HG03064 (cell line): ENCODE measurements around the gene TINAG.
A peak's percentile ranks its signal among the peaks of the same experiment; 100 is the strongest.
"Not testable (repeated sequence)": the region's sequence is repeated elsewhere in the genome, so short reads cannot be mapped to it uniquely, and the experiment has no call there.

Experiments used
- ATAC-seq: cut with Tn5 transposase; IDR thresholded peaks from one replicate; pipeline ENCODE4 v1.9.1; 2021; ENCODE audit warnings: low read depth; ENCODE audit not compliant: unreplicated experiment

TINAG gene

DNA sequence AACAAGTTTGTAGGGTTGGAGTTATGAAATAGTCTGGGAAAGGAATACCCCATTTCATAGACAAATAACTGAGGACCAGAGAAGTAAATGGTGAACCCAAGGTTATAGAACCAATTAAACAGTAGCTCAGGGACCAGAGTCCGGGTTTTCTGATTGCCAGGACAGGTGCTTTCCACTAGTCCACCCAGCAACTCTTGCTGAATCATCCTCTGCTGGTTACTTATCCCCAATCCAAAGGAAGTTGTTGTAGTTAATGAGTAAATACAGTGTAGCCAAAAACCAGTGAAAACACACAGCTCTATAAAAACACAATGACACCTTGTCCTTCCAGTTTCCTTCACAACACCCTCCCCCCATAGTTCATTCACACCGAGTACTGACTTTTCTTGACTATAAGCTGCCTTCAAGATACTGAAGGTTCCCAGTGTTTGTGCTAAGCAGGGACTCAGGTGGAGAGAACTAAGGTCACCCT is 766 bp upstream of the TINAG start:
- ATAC-seq = peak; percentile 66

DNA sequence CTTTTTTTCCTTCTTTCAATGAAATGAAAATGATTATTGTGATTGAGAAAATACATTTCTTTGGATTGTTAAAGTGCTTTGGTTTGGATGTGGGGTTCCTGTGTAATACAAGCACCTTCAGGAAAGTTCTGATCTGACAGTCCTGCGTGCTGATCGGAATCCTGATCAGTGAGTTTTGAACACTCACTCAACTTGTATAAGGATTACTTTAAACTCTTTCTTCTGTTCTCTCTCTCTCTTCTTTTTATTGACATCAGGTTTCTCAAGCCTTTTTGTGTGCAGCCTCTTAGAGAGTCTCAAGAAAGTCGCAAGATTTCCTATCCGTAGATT is 710 bp downstream of the TINAG start:
- no peak for ATAC-seq

DNA sequence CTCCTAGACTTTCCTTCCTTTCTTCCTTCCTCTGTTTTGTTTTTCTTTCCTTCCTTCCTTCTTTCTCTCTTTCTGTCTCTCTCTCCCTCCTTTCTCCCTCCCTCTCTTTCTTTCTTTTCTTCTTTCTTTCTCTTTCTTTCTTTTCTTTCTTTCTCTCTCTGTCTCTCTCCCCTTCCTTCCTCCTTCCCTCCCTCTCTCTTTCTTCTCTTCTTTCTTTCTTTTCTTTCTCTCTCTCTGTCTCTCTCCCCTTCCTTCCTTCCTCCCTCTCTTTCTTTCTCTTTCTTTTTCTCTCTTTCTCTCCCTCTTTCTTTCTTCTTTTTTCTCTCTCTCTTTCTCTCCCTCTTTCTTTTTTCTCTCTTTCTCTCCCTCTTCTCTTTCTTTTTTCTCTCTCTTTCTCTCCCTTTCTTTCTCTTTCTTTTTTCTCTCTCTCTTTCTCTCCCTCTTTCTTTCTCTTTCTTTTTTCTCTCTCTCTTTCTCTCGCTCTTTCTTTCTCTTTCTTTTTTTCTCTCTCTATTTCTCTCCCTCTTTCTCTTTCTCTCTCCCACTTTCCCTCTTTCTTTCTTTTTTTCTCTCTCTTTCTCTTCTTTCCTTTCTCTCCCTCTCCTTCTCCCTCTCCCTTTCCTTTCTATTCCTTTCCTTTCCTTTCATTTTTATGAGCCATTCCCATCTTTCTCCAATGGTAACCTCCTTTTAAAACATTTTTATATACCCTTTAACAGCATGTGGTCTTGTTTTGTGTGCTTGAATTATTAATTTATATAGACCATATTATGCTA is 2.3 kb downstream of the TINAG start:
- no peak for ATAC-seq

DNA sequence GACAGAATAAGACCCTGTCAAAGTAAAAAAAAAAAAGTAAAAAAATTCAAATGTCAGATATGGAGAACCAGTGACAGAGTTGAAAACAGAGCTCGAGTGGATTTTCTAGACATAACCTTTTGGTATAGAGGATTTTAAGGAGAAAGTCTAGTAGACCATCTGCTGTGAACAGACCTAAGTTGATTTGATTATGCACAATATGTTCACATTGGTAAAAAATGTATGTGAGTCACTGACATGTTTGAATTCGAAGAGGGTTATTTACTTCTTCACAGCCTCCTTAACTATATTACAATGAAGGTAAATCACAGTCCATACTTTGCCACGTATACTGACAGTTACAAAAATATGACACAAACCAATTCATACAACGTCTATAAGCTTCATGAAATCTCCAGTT is 7.4 kb downstream of the TINAG start:
- no peak for ATAC-seq

DNA sequence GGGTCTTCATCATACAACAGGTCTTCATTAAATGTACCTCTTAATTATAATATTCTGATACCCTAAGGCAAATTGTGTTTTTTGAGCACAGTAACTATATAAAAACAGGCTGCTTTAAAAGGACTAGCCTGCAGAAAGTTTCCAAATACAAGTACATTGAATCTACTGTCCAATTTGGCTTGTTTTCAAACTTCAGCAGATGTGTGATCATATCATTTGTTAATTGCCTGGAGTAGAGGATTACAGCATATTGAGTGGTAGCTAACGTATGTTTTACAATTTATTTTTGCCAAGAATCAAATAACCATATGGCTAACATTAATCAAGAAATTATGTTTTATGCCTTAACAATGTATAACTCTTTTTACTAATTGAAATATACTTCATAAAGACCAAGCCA is 12.6 kb downstream of the TINAG start:
- ATAC-seq = no peak

DNA sequence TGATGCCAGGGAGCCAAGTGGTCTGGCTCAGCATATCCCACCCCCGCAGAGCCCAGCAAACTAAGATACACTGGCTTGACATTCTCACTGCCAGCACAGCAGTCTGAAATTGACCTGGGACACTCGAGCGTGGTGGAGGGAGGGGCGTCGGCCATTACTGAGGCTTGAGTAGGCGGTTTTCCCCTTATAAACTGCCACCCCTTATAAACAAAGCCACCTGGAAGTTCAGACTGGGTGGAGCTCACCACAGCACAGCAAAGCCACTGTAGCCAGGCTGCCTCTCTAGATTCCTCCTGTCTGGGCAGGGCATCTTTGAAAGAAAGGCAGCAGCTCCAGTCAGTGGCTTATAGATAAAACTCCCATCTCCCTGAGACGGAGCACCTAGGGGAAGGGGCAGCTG is 19.4 kb downstream of the TINAG start:
- no peak for ATAC-seq

DNA sequence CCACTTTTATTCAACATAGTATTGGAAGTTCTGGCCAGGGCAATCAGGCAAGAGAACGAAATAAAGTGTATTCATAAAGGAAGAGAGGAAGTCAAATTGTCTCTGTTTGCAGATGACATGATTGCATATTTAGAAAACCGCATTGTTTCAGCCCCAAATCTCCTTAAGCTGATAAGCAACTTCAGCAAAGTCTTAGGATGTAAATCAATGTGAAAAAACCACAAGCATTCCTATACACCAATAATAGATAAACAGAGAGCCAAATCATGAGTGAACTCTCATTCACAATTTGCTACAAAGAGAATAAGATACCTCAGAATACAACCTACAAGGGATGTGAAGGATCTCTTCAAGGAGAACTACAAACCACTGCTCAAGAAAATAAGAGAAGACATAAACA is 23.3 kb downstream of the TINAG start:
- ATAC-seq = not testable (repeated sequence)

DNA sequence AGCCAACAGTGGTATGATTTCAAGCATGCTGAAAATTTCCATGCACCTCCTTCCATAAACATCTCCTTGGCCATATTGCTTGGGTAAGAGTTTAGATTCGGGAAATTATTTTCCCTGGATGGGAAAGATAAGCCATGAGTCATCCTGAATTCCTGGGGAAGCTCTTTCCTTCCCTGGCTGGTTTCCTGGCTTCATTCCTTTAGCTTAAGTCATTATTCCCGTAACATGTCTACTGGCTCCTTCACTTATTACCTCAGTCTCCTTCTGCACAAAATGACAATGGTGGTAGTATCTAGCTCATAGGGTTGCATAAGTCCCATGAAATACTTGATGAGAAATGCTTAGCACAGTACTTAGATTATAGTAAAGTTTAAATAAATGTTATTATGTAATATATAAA is 27.6 kb downstream of the TINAG start:
- no peak for ATAC-seq

DNA sequence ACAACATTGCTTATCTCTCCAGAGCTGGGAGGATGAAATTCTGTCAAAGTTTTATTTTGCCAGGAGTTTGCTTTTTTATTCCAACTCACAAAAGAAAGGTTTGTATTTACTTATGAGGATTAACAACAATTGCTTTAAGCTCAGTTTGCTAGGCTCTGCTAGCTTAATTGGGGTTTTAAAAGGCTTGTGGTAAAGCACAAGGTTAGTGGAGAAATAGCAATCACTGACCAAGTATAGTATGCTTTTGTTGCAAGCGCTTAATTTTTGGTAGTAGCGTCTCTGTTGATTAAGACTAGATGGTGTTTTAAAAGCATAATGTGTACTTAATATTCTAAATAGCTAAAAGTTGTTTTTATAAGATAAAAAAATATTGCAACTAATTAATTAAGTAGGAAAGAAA is 45.7 kb downstream of the TINAG start:
- no peak for ATAC-seq

DNA sequence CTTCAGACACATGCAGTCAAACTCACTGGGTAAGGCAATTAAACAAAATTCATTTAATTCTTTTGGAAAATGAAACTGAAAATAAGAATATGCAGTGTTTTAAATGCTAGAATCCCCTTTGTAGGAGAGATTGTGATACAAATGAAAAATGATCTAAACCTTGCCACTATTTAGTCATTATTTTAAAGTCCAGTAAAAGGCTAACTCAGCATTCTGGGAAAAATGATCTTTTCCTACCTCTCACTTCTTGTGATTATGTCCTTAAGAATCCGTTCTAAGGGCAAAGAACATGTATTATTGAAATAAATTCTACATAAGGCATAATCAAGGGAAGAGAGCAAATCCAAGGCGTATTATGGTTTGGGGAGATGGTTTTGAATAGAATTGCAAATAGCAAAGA is 46.4 kb downstream of the TINAG start:
- ATAC-seq = no peak

DNA sequence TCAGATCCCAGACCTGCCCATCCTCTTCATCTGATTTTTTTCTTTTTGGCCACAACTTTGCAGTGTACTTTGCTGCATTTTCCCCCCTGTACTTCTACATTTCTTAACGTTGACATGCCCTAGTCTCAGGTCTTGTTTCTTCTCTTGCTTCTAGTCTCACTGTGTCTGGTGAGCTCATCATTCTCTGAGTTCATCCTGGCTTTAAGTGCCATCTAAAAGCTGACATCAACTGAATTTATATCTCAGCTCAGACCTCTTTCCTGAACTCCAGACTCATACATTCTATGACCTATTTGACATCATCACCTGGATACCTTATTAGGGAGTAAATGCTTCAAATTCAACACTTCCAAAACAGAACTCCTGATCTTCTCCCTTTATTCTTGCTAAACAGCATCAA is 48.9 kb downstream of the TINAG start:
- no peak for ATAC-seq

DNA sequence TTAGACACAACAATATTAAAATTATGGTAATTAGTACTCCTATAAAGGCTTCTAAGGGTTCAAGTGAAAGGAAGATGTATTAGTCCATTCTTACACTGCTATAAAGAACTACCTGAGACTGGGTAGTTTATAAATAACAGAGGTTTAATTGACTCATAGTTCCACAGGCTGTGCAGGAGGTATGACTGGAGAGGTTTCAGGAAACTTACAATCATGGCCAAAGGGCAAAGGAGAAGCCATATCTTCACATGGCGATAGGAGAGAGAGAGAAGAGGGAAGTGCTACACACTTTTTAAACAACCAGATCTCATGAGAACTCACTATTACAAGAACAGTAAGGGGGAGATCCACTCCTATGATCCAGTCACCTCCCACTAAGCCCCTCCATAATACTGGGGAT is 52.9 kb downstream of the TINAG start:
- ATAC-seq = no peak

DNA sequence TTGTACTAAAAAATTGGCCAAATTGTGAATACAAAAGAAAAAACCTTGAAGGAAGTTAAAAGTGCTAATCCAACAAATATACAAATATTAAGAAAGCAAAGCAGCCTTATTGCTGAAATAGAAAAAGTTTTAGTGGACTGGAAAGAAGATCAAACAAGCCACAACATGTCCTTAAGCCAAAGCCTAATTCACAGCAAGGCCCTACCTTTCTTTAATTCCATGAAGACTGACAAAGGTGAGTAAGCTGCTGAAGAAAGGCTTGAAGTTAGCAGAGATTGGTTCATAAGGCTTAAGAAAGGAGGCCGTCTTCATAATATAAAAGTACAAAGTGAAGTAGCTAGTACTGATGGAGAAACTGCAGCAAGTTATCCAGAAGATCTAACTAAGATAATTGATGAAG is 53.5 kb downstream of the TINAG start:
- no peak for ATAC-seq

DNA sequence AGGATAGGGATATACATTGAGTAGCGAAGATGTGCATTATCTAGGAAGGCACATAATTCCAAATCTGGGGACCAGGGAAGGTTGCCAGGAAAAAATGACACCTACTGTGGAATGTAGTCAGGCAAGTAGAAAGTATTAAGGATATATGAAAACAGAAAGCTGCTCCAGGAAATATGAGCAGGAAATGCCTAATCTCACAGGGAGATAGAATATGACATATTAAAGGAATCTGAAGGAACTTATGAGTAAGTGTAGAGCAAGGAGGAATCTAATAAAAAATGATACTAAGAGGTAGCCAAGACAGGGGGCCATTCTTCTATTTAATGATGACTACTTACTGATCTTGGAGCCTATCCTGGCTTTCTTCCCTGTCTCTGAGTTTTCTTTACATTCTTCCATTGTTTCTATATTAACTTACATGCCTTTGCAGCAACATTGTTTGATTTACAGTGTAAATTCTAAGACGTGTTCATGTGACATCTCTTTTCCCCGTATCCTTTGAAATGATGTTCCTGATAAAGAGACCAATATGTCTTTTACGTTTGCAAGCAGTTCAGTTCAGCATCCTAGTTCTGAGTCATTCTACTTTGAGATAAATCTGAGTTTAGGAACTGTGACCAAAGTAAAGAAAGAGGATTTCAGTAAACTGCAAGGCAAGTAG is 58.6 kb downstream of the TINAG start:
- no peak for ATAC-seq

DNA sequence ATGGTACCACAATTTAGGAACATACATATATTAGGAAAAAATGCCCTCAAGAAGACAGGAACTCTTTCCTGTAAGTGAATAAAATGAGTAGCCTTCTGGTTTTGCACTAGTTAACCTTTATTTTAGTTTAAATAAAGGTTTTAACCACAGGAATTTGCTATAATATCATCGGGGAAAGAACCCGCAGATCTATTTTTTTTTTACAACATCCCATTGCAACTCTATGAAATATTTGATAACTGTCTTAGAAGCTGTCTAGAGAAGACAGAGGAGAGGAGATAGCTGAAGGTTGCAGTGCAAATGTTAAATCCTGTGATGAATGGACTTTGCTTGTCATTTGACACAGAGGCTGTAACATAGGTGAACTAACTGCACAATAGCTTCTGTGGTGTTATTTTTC is 69.5 kb downstream of the TINAG start:
- ATAC-seq = no peak

DNA sequence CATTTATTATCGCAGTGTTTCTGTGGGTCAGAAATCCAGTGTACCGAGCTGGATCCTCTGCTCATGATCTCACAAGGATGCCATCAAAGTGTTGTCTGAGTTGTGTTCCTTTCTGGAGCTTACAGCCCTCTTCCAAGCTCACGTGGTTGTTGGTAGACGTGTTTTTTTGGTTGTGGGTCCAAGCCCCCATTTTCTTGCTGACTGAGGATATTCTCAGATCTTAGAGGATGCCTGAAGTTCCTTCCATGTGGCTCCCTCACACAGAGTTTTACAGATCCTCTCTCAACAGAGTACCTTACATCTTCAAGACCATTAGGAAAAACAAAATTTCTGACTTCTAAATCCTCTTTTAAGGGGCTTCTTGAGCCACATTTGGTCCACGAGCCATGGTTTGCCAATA is 78.1 kb downstream of the TINAG start:
- no peak for ATAC-seq

DNA sequence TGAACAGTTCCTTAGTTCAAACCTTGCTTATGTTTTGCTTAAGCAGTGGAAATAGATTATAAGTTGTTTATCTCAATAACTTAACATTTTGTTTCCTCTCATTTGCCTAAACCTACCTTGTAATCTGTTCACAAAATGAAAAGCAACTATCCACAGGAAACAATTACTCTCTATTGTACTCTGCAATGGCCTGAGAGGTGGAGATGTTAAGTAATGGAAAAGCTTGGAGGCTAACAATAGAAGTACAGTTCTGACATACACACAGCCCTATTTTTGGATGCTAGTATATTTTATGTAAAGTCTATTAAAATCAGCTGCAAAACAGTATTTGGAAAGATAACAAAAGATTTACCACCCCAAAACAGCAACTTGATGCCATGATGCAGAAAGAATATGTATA is 82.1 kb downstream of the TINAG start:
- ATAC-seq = no peak

DNA sequence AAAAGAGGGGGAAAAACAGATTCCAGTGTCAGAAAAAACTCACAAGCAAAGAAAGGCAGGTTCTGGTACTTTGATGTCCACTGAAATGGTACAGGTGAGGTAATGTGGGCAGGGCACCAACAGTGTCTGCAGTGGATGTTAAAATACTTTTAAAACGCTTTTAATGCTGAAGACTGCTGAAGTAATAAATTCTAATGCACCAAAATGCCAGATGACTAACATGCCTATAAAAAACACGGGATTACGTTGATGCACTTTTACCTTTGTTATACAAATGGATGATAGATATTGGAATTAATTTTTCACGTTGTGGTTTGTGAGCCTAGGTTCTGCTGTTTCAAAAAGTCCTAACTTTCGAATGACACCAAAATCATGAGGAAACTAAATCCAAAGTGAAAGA is 83.3 kb downstream of the TINAG start:
- no peak for ATAC-seq

DNA sequence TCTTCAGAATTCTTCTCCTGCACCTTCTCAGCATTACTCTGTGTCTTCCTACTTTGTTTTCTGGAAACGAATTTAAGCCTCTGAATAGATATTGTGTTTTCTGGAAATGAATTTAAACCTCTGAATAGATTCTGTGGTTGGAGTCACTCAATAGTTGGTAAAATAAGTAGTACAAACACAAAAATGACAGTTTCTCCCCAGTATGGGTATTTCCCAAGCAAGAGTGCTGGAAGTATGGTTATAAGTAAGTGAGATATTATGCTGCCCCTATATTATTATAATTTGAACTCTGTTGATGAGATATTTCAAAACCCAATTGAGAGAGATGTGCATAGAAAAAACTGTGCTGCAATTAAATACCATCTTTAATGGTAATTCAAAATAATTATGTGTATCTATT is 94.9 kb downstream of the TINAG start:
- ATAC-seq = no peak

DNA sequence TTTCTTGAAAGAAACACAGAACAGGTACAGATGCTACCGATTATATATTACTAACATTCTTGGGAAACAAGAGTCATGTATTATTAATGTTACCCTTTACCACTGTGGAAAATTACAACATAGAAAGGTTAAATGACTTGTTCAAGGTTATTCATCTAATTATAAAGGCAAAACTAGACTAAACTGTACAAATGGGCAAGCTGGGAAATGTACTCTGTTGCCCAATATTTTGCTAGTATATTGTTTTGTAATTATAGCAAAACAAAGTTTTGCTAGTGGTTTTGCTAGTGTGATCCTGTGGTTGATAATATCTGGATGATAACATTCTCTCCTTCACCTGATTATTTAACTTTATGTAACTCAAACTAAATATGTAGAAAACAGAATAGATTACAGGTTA is 96.5 kb downstream of the TINAG start:
- ATAC-seq = no peak

DNA sequence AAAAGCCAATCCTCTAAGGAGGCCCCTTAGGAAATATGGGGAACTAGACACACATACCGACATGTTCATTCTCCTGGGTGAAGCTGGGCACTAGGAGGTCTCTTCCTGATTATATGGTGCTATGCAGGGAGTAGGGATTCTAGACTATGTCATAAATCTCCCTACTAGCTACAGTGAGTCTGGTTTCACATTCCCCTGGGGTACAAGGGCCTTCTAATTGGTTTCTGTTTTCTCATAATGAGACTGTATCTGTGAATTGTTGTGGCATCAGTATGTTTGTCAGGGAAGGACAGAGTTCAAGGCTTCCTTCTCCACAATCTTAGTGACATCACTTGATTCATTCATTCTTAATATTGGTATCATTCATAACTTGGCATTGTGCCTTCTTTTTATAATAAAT is 103.5 kb downstream of the TINAG start:
- no peak for ATAC-seq

DNA sequence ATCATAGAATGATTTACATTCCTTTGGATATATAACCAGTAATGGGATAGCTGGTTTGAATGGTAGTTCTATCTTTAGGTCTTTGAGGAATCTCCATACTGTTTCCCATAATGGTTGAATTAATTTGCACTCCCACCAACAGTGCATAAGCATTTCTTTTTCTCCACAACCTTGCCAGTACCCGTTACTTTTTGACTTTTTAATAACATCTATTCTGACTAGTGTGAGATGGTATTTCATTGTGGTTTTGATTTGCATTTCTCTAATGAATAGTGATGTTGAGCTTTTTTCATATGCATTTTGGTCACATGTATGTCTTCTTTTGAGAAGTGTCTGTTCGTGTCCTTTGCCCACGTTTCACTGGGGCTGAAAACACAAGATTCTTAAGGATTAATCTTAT is 107.3 kb downstream of the TINAG start:
- no peak for ATAC-seq

DNA sequence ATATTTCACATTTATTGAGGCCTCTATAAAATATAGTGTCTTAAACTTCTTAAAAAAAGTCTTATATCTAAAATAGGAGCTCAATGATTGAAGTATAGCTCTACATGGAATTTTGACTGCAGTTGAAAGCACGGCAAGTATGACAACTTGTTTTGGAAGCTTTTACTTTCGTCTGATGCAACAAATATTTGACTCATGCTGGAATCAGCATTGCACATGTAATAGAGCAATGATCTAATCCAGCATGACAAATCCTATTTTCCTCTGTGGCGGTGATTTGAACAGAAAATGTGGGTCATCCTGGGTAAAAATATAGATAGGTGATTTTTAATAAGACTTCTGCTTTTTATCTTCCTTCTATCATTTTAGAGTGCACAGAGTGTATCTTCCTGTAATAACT is 111.6 kb downstream of the TINAG start:
- ATAC-seq = no peak
